Testis (tissue), 2 donors: ENCODE data around the gene SLC37A2.

Experiments
- POLR2A ChIP-seq: fragments of 450-650 bp; IDR thresholded peaks from one replicate; pipeline ENCODE4 v1.6.1; 2017; ENCODE audit warnings: antibody characterized with exemption, mild to moderate bottlenecking, moderate library complexity
- TF ChIP-seq, protein P1 (sequence below), 3 experiments: fragments of 450-650 bp in 2 of 3; fragments of 200-600 bp in 1 of 3; sonication (generic) in 1 of 3; IDR thresholded peaks; one replicate each; pipeline ENCODE4 v1.5.1; 2016 to 2019; ENCODE audit warnings: antibody characterized with exemption in 3 of 3, mild to moderate bottlenecking in 2 of 3, moderate library complexity in 1 of 3

DNA sequence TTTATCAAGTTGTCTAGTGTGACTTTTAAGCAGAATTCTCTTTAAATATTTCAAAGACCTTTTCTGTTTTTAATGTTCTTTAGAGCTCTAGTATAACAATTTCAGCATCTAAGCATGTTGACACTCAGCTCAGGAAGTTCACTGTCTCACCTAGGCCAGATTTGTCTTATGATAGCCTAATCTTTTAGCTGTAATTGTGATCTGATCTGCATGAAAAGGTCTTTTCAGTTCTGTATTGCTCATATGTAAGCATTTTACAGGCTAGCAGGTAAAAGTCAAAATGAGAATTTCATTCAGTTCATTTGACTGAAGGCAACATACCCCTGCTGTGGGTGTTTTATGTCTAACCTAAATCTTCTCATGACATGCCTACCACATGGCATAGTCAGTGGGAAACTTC, 46.7 kb upstream of the SLC37A2 start:
- TF ChIP-seq, protein P1, sequence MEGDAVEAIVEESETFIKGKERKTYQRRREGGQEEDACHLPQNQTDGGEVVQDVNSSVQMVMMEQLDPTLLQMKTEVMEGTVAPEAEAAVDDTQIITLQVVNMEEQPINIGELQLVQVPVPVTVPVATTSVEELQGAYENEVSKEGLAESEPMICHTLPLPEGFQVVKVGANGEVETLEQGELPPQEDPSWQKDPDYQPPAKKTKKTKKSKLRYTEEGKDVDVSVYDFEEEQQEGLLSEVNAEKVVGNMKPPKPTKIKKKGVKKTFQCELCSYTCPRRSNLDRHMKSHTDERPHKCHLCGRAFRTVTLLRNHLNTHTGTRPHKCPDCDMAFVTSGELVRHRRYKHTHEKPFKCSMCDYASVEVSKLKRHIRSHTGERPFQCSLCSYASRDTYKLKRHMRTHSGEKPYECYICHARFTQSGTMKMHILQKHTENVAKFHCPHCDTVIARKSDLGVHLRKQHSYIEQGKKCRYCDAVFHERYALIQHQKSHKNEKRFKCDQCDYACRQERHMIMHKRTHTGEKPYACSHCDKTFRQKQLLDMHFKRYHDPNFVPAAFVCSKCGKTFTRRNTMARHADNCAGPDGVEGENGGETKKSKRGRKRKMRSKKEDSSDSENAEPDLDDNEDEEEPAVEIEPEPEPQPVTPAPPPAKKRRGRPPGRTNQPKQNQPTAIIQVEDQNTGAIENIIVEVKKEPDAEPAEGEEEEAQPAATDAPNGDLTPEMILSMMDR (IDR thresholded peaks at IDR 0.05), result no peak
- no peak for TF ChIP-seq POLR2A
